GM12874 (cell line): ENCODE measurements around the gene HGD.

Experiments used
- TF ChIP-seq, protein P1 (sequence below): IDR thresholded peaks from 2 replicates; pipeline ENCODE4 v1.5.1; 2011; ENCODE audit warnings: low read depth, mild to moderate bottlenecking, control low read depth, low read length, moderate library complexity; ENCODE audit not compliant: insufficient read depth

HGD gene

DNA sequence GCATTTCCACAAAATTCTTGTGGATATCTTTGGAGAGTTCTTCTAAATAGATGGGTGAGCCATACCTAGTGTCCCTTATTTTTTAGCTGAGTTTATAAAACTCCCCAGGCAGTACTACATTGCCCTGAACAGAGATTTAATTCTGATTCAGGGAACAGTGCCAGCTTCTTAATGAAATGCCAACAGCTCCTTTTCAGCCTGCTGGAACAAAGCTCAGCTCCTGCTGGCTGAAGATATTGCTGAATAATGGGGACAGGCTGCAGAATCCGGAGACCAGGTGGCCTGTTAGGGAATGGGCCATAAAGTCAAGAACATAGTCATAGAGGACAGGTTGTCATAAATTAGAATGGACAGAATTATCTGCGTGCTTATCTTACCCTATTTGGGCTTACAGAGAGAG lies 8.9 kb downstream of the HGD start:
- TF ChIP-seq, protein P1, sequence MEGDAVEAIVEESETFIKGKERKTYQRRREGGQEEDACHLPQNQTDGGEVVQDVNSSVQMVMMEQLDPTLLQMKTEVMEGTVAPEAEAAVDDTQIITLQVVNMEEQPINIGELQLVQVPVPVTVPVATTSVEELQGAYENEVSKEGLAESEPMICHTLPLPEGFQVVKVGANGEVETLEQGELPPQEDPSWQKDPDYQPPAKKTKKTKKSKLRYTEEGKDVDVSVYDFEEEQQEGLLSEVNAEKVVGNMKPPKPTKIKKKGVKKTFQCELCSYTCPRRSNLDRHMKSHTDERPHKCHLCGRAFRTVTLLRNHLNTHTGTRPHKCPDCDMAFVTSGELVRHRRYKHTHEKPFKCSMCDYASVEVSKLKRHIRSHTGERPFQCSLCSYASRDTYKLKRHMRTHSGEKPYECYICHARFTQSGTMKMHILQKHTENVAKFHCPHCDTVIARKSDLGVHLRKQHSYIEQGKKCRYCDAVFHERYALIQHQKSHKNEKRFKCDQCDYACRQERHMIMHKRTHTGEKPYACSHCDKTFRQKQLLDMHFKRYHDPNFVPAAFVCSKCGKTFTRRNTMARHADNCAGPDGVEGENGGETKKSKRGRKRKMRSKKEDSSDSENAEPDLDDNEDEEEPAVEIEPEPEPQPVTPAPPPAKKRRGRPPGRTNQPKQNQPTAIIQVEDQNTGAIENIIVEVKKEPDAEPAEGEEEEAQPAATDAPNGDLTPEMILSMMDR, result no peak

DNA sequence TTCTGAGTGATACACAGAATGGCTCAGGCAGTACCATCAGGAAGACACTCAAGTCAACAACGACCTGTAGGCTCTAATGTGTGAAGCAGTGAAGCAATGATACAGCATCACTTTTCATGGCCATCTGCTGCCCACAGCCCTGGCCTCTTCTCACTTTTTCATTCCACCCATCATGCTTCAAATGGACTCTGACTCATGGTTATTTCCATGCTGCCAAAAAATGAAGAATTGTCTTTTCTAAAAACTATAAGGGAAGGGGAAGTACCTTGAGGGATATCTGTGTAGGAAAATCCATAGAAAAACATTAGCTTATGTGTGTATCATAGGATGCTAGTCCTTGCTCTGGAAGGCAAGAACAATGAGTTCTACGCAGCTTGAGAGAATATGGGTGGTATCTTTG lies 11.5 kb downstream of the HGD start:
- TF ChIP-seq, protein P1, result no peak

DNA sequence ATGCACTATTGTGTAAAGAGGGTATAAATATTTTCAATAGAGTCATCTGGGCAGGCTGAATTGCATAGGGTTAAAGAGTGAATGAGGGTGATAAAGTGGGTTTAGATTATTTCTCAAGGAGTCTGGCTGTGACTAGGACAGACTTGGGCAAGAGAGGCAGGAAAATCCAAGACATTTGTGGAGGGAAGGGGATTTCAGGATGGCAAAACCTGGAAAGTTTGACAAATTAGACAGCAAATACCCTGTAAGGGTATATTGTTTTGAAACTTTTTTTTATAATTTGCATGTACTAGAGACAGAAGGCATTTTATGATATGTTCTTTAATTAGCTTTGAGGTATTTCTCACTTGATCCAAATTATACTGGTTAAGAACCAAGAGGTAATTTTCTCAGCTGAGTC lies 17.1 kb downstream of the HGD start:
- TF ChIP-seq, protein P1, result no peak

DNA sequence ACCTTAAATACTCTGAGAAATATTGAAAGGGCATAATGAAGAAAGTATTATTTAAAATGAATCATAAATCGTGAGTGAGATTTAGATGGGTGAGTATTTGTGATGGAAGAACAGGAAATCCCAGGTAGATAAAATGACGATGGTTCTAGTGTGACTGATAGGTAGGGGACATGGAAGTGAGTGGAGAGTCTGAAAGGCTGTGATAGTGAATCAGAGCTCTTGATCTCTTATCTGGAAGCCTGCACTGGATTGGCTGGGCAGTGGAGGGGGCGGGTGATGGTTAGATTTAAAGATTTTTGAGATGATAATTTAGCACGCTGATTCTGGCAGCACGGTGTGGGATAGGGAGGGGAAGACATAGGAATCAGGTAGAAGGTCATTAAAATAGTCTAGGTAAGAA lies 20.1 kb downstream of the HGD start:
- TF ChIP-seq, protein P1, result no peak

DNA sequence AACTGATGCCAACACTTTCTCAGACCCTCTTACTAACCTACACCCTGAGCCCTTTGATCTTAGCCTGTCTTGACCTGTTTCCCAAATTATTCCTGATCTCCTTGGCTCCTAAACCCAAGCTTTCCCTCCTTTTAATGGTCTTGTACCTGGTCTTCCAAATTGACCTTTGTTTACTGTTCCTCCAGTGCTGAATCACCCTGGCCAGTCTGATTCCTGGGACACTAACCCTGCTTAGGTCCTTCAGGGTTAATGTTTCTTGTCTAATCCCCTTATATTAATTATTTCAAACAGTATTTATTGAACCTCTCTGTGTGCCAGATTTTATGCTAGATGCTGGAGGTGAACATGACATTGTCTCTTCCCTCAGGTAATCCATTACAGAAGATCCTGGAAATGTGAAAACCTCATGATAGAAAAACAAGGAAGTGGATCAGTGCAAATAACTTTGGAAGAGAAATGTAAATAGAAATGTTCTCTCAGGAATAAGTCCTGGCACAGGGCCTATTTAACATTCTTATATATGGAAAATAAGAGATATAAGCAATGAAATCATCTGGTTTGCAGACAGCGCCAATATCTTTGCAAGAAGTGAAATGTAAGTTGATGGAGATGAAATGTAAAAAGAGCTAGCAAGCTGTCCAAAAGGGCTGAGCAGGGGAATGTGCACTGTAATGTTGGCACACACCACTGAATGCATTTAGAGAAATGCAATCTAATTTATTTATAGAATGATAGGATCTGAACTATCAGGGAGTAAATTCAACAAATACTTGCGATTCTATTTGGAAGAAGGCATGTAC lies 20.7 kb downstream of the HGD start:
- TF ChIP-seq, protein P1, result no peak

DNA sequence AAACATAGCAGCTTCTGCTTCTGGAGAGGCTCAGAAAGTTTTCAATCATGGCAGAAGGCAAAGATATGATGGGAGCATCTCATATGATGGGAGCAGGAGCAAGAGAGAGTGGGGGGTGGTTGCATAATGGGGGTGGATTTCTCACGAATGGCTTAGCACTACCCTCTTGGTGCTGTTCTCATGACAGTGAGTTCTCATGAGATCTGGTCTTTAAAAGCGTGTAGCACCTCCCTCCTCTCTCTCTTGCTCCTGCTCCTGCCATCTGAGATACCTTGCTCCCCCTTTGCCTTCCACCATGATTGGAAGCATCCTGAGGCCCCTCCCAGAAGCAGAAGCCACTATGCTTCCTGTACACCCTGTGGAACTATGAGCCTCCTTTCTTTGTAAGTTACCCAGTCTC lies 22.2 kb downstream of the HGD start:
- TF ChIP-seq, protein P1, result no peak

DNA sequence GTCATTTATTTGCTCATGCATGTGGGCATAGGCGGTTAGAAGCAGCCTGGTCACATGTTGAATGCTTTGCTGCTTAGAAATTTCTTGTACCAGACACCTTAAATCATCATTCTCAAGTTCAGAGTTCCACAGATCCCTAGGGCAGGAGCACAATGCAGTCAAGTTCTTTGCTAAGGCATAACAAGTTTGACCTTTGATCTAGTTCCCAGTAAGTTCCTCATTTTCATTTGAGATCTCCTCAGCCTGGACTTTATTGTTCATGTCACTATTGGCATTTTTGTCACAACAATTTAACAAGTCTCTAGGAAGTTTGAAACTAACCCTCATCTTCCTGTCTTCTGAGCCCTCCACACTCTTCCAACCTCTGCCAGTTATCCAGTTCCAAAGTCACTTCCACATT lies 22.8 kb downstream of the HGD start:
- TF ChIP-seq, protein P1, result no peak
